Osteoblast (primary cell): ENCODE results near the gene PDE8B. TPM values are rescaled to one million over a fixed set of nuclear protein-coding genes. Genes with fewer than 3 reads are reported as not detected.

ENCODE experiments used
- DNase-seq: peaks from one replicate; pipeline ENCODE4 v3.0.0; 2011; ENCODE audit warnings: low spot score, mixed read lengths; ENCODE audit not compliant: insufficient read length; ENCODE audit errors: missing footprints
- H2AFZ ChIP-seq: 2 replicates; pipeline ENCODE4 v1.6.0; 2011; ENCODE audit warnings: mild to moderate bottlenecking, low read length
- H3K27ac ChIP-seq: 2 replicates; pipeline ENCODE4 v1.5.1; 2011; ENCODE audit warnings: mild to moderate bottlenecking, low read depth, low read length, moderate library complexity
- H3K27me3 ChIP-seq: 2 replicates; pipeline ENCODE4 v1.6.0; 2012; ENCODE audit warnings: mild to moderate bottlenecking, control low read depth, inconsistent platforms, low read length, moderate library complexity; ENCODE audit not compliant: insufficient read depth
- H3K36me3 ChIP-seq: 2 replicates; pipeline ENCODE4 v1.5.1; 2011; ENCODE audit warnings: mild to moderate bottlenecking, low read length, control low read depth, moderate library complexity; ENCODE audit not compliant: insufficient read depth
- H3K4me1 ChIP-seq: 2 replicates; pipeline ENCODE4 v1.5.1; 2011; ENCODE audit warnings: mild to moderate bottlenecking, low read length, control low read depth, moderate library complexity; ENCODE audit not compliant: insufficient read depth
- H3K4me2 ChIP-seq: 2 replicates; pipeline ENCODE4 v1.6.0; 2011; ENCODE audit warnings: mild to moderate bottlenecking, low read length; ENCODE audit not compliant: insufficient read depth
- H3K4me3 ChIP-seq: fragments of 200-600 bp; sonication (generic); 3 replicates; pipeline ENCODE4 v1.5.1; 2012; ENCODE audit warnings: mild to moderate bottlenecking, low read length, inconsistent platforms; ENCODE audit not compliant: insufficient read depth
- H3K79me2 ChIP-seq: 2 replicates; pipeline ENCODE4 v1.6.0; 2012; ENCODE audit warnings: mild to moderate bottlenecking, low read length, control low read depth, inconsistent platforms; ENCODE audit not compliant: insufficient read depth
- H3K9me3 ChIP-seq: 2 replicates; pipeline ENCODE4 v1.5.1; 2011; ENCODE audit warnings: low read depth, low read length, control low read depth
- H4K20me1 ChIP-seq: 2 replicates; pipeline ENCODE4 v1.6.0; 2012; ENCODE audit warnings: mild to moderate bottlenecking, low read length, control low read depth; ENCODE audit not compliant: insufficient read depth
- total RNA-seq: library from RNA; depleted of rRNA; stranded (reverse); fragments of >200 nt; gene quantifications from 2 replicates; pipeline ENCODE4 v1.2.3, GENCODE V29; 2012
- TF ChIP-seq, protein P1 (sequence below): IDR thresholded peaks from 2 replicates; pipeline ENCODE4 v1.5.1; 2011; ENCODE audit warnings: mild to moderate bottlenecking, low read depth, low read length, moderate library complexity; ENCODE audit errors: extremely low read depth

Gene PDE8B
- total RNA-seq, 1 donor: under 0.01 TPM

- no peak overlapping the region for H3K4me3 ChIP-seq
- peaks cover 27% of the 10 kb centered on the region for H3K4me1 ChIP-seq
- DNase-seq: no peak
- H3K4me2 ChIP-seq: no peak overlapping the region
- no peaks in the 10 kb centered on the region for H4K20me1 ChIP-seq
- H3K9me3 ChIP-seq: no peaks in the 10 kb centered on the region
- H3K27ac ChIP-seq: peak overlapping the region; percentile 23
- TF ChIP-seq, protein P1, sequence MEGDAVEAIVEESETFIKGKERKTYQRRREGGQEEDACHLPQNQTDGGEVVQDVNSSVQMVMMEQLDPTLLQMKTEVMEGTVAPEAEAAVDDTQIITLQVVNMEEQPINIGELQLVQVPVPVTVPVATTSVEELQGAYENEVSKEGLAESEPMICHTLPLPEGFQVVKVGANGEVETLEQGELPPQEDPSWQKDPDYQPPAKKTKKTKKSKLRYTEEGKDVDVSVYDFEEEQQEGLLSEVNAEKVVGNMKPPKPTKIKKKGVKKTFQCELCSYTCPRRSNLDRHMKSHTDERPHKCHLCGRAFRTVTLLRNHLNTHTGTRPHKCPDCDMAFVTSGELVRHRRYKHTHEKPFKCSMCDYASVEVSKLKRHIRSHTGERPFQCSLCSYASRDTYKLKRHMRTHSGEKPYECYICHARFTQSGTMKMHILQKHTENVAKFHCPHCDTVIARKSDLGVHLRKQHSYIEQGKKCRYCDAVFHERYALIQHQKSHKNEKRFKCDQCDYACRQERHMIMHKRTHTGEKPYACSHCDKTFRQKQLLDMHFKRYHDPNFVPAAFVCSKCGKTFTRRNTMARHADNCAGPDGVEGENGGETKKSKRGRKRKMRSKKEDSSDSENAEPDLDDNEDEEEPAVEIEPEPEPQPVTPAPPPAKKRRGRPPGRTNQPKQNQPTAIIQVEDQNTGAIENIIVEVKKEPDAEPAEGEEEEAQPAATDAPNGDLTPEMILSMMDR: no peak
- H3K36me3 ChIP-seq: peaks cover 14% of the 10 kb centered on the region
- no peaks in the 10 kb centered on the region for H3K79me2 ChIP-seq
- no peaks in the 10 kb centered on the region for H3K27me3 ChIP-seq
- H2AFZ ChIP-seq: no peak overlapping the region
Measured at GRCh38 chr5:77430726-77431125, 220.2 kb downstream of the PDE8B start.

DNA sequence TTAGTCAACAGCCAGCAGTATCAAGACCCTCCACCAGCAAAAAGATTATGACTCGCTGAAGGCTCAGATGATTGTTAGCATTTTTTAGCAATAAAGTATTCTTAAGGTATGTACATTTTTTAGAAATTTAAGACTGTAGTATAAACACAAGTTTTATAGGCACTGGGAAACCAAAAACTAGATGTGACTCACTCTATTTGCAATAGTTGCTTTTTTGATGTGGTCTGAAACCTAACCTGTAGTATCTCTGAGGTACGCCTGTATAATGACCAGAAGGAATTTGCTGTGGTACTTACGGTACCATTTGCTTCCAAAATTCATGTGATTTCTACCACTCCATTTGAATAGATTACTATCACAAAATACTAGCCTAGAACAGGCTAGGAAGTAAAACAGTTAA is 220.8 kb downstream of the PDE8B start:
- no peak for DNase-seq
- no peaks in the 10 kb centered on the region for H3K9me3 ChIP-seq
- H3K79me2 ChIP-seq: no peaks in the 10 kb centered on the region
- H3K4me2 ChIP-seq: no peak overlapping the region
- H3K4me3 ChIP-seq: no peak overlapping the region
- peak overlapping the region; percentile 23 for H3K27ac ChIP-seq
- H4K20me1 ChIP-seq: no peaks in the 10 kb centered on the region
- H3K36me3 ChIP-seq: peaks cover 14% of the 10 kb centered on the region
- no peaks in the 10 kb centered on the region for H3K27me3 ChIP-seq
- no peak overlapping the region for H2AFZ ChIP-seq
- TF ChIP-seq, protein P1: no peak
- H3K4me1 ChIP-seq: peaks cover 23% of the 10 kb centered on the region

- no peak overlapping the region for H2AFZ ChIP-seq
- DNase-seq: no peak
Measured at GRCh38 chr5:77431719-77432118, 221.2 kb downstream of the PDE8B start.

DNA sequence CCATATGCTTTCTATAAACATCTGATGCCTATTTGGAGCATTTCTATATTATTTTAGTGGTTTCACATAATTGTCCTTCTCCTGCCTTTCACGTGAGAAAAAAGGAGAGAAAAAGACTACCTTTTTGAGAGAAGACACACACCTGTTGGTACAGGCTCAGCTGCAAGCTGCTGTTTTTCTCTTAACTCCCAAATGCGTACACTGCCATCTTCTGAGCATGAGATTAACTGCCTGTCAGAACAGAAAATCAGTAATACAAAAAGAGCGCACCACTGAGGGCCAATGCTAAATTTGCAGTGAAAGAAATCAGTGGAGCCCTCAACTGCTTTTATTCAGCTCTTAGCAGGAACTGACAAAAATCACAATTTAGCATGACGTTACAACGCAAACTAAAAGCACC is 226.7 kb downstream of the PDE8B start:
- Histone ChIP-seq H3K4me1 (no peaks in the 10 kb centered on the region), H3K27me3 (no peaks in the 10 kb centered on the region), H3K79me2 (no peaks in the 10 kb centered on the region), H3K36me3 (peaks cover 9% of the 10 kb centered on the region), H3K4me3 (no peak overlapping the region), H4K20me1 (no peaks in the 10 kb centered on the region), H2AFZ (no peak overlapping the region), H3K4me2 (no peak overlapping the region), H3K9me3 (no peaks in the 10 kb centered on the region), H3K27ac (no peak overlapping the region)
- DNase-seq: no peak
- TF ChIP-seq, protein P1: peak; percentile 21

More at GRCh38 chr5:77431719-77432118, 221.2 kb downstream of the PDE8B start:
- no peaks in the 10 kb centered on the region for H3K9me3 ChIP-seq
- H3K27ac ChIP-seq: peak overlapping the region; percentile 23
- H3K4me1 ChIP-seq: peaks cover 18% of the 10 kb centered on the region
- peaks cover 14% of the 10 kb centered on the region for H3K36me3 ChIP-seq
- TF ChIP-seq, protein P1: no peak
- H3K27me3 ChIP-seq: no peaks in the 10 kb centered on the region
- no peak overlapping the region for H3K4me2 ChIP-seq
- no peak overlapping the region for H3K4me3 ChIP-seq
- no peaks in the 10 kb centered on the region for H4K20me1 ChIP-seq
- H3K79me2 ChIP-seq: no peaks in the 10 kb centered on the region
